Activated CD8-positive, alpha-beta T cell treated with anti-CD3 and anti-CD28 coated beads for 36 hours (primary cell): ENCODE measurements around the gene CNTNAP2. TPM values are rescaled to one million over a fixed set of nuclear protein-coding genes. Genes with fewer than 3 reads are reported as not detected.

Experiments
- ATAC-seq: fragments of 200-7000 bp; cut with Tn5 transposase; one replicate; pipeline ENCODE4 v1.10.0; 2021; ENCODE audit warnings: mild to moderate bottlenecking, moderate library complexity
- CTCF ChIA-PET: fragments of 350-600 bp; sonication (Branson Sonifier 250); formaldehyde crosslinking; loops from one replicate; lab custom pipeline; 2021; ENCODE audit warnings: antibody characterized with exemption; lab: Charles Lee
- POLR2A ChIA-PET: fragments of 350-600 bp; sonication (Branson Sonifier 250); formaldehyde crosslinking; loops from one replicate; lab custom pipeline; 2021; ENCODE audit warnings: antibody characterized with exemption; lab: Charles Lee
- DNase-seq: peaks from one replicate; pipeline ENCODE4 v3.0.0-alpha.2; 2020
- H3K27ac Mint-ChIP-seq: one replicate; pipeline ENCODE4 v1.8.0; 2021; ENCODE audit warnings: mild to moderate bottlenecking, mixed read lengths
- H3K27me3 Mint-ChIP-seq: one replicate; pipeline ENCODE4 v1.8.0; 2021; ENCODE audit warnings: mixed read lengths
- H3K36me3 Mint-ChIP-seq: one replicate; pipeline ENCODE4 v1.8.0; 2021; ENCODE audit warnings: low read depth, mixed read lengths
- H3K4me1 Mint-ChIP-seq: one replicate; pipeline ENCODE4 v1.8.0; 2021; ENCODE audit warnings: low read depth, mixed read lengths
- H3K4me3 Mint-ChIP-seq: one replicate; pipeline ENCODE4 v1.8.0; 2021; ENCODE audit warnings: mild to moderate bottlenecking, moderate library complexity, mixed read lengths
- H3K9me3 Mint-ChIP-seq: one replicate; pipeline ENCODE4 v1.8.0; 2021; ENCODE audit warnings: mixed read lengths
- CTCF ChIP-seq: fragments of 200-600 bp; IDR thresholded peaks from one replicate; pipeline ENCODE4 v1.8.0; 2022; ENCODE audit warnings: antibody characterized with exemption, mild to moderate bottlenecking
- intact Hi-C: fragments of 100-400 bp; cut with micrococcal nuclease; formaldehyde crosslinking; loops from one replicate; pipeline ENCODE4 v1.10.0; 2022
- total RNA-seq, 2 experiments: library from RNA; stranded (reverse); gene quantifications; one replicate each; pipeline ENCODE4 v1.2.3, GENCODE V29; 2021

CNTNAP2 gene
- total RNA-seq, 2 experiments from 2014 or later = not detected

DNA sequence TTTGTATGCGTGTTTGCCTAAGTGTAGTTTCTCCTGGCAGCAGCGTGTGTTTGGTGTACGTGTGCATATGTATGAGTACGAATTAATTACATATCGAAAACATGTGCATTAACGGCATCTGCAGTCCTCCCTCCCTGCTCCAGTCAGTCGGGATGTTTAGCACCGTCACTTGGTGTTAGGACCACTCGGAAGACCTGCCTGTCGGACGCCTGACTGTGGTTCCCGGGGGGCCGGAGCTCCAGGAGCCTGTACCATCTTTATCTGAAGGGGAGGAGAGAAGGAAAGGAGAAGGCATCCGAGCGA, 1.1 kb upstream of the CNTNAP2 start:
- POLR2A ChIA-PET = no interaction called here
- Mint-ChIP-seq H3K9me3 (peaks cover 5% of the 10 kb centered on the region), H3K27me3 (peaks cover 32% of the 10 kb centered on the region), H3K4me1 (peaks cover 7% of the 10 kb centered on the region), H3K4me3 (peak overlapping the region; percentile 50), H3K27ac (no peak overlapping the region), H3K36me3 (no peaks in the 10 kb centered on the region)
- ATAC-seq (no peak), DNase-seq (no peak)
- CTCF ChIA-PET = no interaction called here
- intact Hi-C loops = no loop called here
- TF ChIP-seq CTCF = no peak

DNA sequence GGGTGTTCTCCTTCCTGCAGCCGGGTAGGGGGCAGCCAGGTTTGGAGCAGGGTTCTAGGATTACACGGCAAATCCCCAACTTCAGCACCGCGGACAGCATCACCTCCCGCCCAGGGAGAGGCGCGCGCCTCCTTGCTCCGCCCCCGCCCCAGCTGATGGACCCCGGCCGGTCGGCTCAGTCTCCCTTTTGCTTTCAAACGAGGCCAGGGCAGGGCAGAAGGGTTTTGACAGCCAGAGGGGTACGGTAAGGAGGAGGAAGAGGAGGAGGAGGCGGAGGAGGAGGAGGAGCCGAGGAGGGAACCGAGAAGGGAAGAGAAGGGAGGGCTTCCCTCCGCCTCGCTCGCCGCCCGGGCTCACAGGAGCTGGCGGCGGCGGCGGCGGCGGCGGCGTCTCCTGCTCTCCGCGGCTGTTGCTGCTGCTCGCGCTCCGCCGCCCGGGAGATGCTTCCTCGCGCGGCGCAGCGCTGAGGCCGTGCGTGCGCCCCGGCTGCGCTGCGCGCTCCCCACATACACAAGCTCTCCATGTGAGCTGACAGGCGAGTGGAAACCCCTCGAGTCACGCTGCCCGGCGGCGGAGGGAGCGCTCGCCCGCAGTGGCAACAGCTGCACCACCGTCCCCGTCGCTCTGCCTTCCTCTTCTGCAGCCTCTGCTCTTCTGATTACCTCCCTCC, 615 bp upstream of the CNTNAP2 start:
- ATAC-seq (peak; percentile 61), DNase-seq (peak; percentile 51)
- H3K9me3 Mint-ChIP-seq = peaks cover 5% of the 10 kb centered on the region
- no peaks in the 10 kb centered on the region for H3K36me3 Mint-ChIP-seq
- no peak overlapping the region for H3K27ac Mint-ChIP-seq
- intact Hi-C loops = no loop called here
- POLR2A ChIA-PET = no interaction called here
- H3K4me1 Mint-ChIP-seq = peaks cover 7% of the 10 kb centered on the region
- CTCF ChIA-PET = no interaction called here
- peaks cover 32% of the 10 kb centered on the region for H3K27me3 Mint-ChIP-seq
- no peak for TF ChIP-seq CTCF
- H3K4me3 Mint-ChIP-seq = peak overlapping the region; percentile 50

DNA sequence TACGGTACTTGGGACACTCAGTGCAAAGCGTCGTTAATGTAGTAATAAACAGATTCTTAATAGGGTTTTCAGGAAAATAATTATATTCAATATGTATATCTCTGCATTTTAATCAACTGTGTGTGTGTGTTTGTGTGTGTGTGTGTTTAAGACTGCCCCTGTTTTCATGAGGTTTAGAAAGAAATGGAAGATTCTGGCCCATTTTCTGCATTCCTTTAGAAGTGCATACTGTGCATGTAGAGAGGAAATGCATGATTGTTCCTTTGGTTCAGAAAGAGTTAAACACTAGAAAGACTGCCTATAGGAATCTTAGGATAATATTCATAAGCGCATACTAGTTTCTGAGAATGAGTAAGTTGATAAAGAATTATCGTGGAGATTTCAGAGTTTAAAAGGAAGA, 975 bp downstream of the CNTNAP2 start:
- Mint-ChIP-seq H3K9me3 (peaks cover 5% of the 10 kb centered on the region), H3K4me3 (no peak overlapping the region), H3K36me3 (no peaks in the 10 kb centered on the region), H3K27ac (no peak overlapping the region), H3K27me3 (peaks cover 32% of the 10 kb centered on the region), H3K4me1 (peaks cover 7% of the 10 kb centered on the region)
- no peak for DNase-seq
- TF ChIP-seq CTCF = no peak
- intact Hi-C loops = no loop called here
- CTCF ChIA-PET = no interaction called here
- no peak for ATAC-seq
- POLR2A ChIA-PET = no interaction called here

DNA sequence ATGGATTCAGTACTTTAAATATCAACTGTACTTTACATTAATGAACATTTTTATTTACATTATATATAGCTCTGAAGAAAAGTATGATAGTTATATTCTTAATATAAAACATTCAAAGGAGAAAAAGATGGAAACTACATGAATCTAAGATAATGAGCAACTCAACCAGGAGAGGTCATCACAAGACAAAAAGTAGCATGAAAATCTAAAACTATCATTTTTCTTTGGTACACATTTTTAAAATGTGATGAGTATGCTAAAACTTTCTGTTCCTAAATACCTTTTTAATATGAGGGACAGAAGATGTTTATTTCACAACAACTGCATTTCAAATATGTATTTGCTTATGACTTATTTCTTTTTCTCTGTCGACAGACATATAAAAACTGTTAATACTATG, 2.4 kb downstream of the CNTNAP2 start:
- ATAC-seq = no peak
- Mint-ChIP-seq H3K9me3 (peaks cover 5% of the 10 kb centered on the region), H3K4me3 (no peak overlapping the region), H3K27ac (no peak overlapping the region), H3K36me3 (no peaks in the 10 kb centered on the region), H3K27me3 (peaks cover 32% of the 10 kb centered on the region), H3K4me1 (peaks cover 7% of the 10 kb centered on the region)
- intact Hi-C loops = no loop called here
- POLR2A ChIA-PET = no interaction called here
- CTCF ChIA-PET = no interaction called here
- no peak for DNase-seq
- TF ChIP-seq CTCF = no peak

- H3K4me1 Mint-ChIP-seq = no peaks in the 10 kb centered on the region
- intact Hi-C loops = no loop called here
- H3K9me3 Mint-ChIP-seq = no peaks in the 10 kb centered on the region
- no peak overlapping the region for H3K4me3 Mint-ChIP-seq
- CTCF ChIA-PET = no interaction called here
- POLR2A ChIA-PET = no interaction called here
- DNase-seq (no peak), ATAC-seq (no peak)
- H3K27ac Mint-ChIP-seq = no peak overlapping the region
- no peak for TF ChIP-seq CTCF
- H3K27me3 Mint-ChIP-seq = peaks cover 3% of the 10 kb centered on the region
- H3K36me3 Mint-ChIP-seq = no peaks in the 10 kb centered on the region
These were observed 7.1 kb downstream of the CNTNAP2 start for GRCh38 chr7:146123715-146124114.
